Renal cortex interstitium (tissue), 11 donors: Measurements from ENCODE around the gene CCT2. TPM values are rescaled to one million over a fixed set of nuclear protein-coding genes. Genes with fewer than 3 reads are reported as not detected.
"Not testable (repeated sequence)": the region's sequence is repeated elsewhere in the genome, so short reads cannot be mapped to it uniquely, and the experiment has no call there.

ENCODE experiments used
- DNase-seq, 11 donors: peaks; one replicate each; pipeline ENCODE4 v3.0.0-alpha.2; 2013; ENCODE audit warnings: low read depth in 9 of 11, low spot score in 4 of 11; ENCODE audit errors: extremely low read depth in 1 of 11
- polyA plus RNA-seq, 3 donors: library from polyadenylated mRNA; unstranded; fragments of 120-200 nt; gene quantifications; one replicate each; pipeline ENCODE4 v1.2.1, GENCODE V29; 2013; ENCODE audit not compliant: insufficient read length in 3 of 3

The CCT2 gene
- polyA plus RNA-seq, 3 donors = 238 to 277 (median 251) TPM

DNA sequence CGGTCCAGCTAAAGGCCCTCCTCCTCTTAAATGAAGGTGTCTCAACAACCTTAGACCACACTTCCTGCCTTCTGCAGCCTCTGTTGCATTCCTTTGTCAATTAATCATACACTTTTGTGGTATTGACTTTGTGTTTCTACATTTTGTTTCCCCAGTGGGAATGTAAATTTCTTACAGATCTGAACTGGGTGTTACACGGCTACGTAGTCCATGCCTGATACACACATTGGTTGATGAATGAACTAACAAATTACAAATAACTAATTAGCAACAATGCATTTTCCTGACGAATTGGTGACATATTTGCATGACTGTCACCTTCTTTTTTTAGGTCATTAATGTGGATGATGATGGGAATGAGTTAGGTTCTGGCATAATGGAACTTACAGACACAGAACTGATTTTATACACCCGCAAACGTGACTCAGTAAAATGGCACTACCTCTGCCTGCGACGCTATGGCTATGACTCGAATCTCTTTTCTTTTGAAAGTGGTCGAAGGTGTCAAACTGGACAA is 15.2 kb upstream of the CCT2 start:
- DNase-seq = no peak

DNA sequence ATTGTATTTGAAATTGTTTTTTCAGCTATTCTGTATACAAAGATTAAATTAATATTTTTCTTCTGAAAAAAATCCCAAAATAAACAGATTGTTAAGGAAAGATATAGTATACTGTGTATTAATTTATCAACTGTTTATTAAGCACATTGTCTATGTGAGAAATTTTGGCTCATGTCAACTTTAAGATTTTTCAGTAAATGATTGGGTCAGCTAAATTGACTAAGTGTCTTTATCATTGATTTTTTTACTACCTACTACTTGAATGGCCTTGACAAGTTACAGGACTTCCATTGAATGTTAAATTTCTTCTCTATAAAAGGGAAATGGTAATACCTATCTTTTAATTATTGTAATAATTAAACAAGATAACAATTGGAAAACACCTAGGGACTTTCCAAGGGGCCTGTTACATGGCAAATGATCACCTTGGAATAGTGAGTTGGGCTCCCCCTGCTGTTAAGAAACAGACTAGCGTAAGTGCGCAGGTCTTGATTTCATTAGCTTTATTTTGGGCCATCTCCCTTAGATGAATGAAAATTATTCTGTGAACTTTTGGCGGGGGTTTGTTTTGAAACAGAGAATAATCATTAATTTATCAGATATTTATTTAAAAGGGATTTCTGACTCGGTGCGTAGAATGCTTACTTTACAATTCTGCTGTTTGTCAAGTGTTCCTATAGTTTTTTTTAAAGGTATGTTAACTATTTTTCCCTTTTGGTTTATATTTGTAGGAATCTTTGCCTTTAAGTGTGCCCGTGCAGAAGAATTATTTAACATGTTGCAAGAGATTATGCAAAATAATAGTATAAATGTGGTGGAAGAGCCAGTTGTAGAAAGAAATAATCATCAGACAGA is 14.5 kb upstream of the CCT2 start:
- DNase-seq = peak in 9 of 11 donors; percentile 31 to 60 (median 41)

DNA sequence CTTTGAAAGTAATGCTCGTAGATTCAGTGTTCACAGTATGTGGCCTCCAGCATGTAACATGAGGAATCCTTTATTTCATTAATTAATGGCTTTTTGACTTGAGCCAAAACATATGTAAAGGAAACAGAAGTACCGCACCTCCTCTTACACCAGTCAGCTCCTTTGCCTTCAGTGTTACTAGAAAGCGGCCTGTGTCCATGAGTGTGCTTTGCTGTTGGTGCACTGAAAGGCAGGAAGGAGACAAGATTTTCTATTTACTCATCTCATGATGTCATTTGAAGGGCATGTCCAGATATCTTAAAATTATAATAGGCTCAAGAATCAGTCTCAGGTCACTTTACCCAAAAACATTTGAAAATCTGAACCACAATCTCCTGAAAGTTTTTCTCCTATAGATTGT is 9.9 kb upstream of the CCT2 start:
- no peak for DNase-seq

DNA sequence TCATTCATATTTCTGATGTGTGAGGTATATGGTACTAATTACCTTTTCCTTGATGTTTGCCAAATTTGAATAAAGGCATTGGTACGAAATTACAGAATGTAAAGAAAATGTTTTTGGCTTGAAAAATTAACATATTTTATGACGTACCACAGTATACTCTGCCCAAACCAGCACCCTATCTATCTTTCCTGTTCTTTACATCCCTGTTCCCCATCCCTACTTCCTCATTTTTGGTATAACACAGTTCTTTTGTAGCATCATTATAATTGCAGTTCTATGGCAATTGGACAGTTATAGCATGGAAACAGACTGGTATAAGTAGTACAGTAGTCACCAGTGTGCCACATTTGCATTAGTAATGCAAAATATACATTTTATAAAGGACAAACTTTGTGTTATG is 7.0 kb upstream of the CCT2 start:
- no peak for DNase-seq

DNA sequence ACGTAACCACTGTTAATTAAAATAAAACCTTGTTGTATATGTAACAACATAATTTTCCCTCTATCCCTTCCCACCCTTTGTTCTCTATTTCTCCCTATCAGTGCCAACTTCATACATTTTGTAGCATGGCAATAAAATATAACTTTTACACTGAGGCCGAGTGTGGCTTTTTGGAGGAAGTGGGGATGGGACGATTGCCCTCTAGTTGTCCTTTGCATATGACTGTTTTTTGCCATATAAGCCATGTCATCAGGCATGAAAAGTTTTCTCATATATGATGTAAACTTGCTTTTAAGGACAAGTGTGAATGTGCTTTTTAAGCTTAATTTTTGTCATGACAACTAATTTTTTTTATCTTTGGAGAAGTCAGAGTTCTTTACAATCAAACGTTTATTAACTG is 6.2 kb upstream of the CCT2 start:
- DNase-seq = no peak

DNA sequence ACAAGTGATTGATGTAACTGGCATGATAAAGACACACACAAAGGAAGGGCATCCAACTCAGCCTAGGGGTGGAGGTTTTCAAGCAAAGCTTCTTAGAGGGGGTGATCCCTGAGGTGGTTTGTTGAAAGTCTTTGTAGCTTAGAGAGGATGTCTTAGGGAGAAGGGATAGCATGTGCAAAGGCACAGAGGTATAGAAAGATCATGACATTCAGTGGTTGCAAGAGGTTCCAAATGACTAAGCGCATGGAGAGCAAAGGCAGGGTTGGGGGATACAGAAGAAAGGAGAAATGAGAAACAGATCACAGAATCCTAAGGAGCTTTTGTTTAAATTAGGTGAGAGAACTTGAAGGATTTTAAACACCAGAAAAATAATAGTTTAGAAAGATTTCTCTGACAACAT is 5.2 kb upstream of the CCT2 start:
- no peak for DNase-seq

DNA sequence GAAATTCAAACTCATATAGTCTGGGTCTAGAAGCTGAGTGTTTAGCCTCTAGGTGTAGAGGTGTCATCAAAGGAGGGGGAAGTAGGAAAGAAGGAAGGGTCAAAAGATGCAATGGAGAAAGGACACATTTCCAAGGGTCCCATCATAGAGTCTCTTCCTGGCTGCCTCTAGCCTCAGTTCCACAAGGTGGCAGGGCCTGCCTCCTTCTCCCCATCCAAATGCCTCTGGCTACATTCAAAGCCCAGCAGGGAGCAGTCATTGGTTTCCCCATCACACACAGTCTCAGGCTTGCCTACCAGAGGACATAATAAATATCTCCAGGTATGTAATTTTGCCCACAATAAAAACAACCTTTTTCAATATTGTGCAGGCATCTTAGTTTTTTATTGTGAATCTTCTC is 2.1 kb upstream of the CCT2 start:
- no peak for DNase-seq

DNA sequence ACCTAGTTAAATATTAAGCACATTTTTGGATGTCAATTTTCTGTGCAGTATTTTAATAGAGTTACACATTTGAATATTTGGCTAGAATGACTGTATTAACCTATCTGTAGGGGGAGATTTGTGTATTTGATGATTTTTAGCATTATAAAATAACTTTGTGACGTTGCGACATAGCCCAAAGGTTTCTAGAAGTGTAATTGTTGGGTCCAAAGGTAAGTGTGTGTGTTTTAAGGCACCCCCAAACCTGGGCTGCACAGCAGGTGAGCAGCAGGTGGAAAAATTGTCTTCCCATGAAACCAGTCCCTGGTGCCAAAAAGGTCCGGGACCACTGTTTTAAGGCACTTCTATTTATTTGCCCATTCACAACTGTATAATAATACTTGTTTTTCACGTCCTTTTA is 3.3 kb downstream of the CCT2 start:
- no peak for DNase-seq

DNA sequence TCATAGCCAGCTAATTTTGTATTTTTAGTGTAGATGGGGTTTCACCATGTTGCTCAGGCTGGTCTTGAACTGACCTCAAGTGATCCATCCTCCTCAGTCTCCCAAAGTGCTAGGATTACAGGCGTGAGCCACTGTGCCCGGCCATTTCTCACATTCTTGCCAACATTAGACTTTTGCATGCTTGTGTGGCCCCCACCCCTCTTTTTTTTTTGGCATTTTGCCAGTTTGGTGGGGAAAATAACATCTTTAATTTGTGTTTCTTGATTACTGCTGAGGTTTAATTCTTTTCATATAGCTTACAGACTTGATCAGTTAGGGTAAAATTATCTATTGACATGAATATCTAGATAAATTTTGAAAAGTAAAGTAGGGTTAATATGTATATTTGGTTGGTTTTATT is 3.8 kb downstream of the CCT2 start:
- DNase-seq = no peak

DNA sequence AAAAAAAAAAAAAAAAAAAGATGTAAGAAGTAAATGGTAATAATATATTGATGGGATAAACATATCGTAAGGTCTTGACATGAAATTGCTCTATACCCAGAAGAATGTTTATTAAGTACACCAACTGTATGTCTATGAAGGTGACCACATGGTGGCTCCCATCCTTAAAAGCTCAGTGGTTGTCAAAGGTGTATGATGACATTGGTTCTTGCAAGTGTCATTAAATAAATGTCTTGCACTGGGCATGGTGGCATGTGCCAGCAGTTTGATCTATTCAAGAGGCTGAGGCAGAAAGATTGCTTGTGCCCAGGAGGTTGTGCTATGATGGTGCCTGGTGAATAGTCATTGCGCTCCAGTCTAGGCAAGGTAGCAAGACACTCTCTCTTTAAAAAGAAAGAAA is 10.4 kb downstream of the CCT2 start:
- no peak for DNase-seq

DNA sequence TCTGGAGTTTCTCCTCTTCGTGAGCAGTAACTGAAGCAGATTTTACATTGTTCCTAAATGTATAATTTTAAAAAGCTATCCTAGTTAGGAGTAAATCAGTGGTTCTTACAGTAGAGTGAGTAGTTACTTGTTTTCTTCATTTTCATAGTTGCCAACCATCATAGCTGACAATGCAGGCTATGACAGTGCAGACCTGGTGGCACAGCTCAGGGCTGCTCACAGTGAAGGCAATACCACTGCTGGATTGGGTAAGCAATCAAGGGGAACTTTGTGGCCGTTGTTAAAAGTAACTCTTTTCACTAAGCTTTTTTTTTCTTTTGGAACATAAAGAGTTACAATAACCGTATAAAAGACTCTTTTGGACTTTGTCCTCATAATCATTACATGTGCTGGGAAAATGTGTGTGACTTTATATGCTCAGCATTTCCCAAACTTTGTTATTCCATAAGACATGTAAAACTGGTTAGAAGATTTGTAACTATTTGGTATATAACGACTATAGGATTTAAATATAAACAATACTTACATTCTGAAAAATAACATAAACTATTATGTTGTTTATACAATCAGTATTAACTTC is 13.0 kb downstream of the CCT2 start:
- no peak for DNase-seq

DNA sequence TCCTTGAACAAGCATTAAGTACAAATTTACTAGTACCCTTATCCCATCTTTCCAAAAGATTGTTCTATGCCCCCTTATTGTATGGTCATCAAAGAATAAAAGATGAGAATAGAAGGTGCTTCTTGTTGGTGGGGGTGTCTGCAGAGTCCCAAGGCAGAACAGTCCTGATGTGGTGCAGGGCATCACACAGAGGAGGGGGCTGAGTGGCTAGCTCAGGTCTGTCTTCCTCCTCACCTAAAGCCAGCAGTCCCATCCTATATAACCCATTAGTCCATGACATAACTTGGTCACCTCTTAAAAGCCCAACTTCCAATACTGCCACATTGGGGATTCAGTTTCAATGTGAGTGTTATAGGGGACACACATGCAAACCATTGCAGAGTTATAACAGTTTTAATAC is 15.5 kb downstream of the CCT2 start:
- no peak for DNase-seq

DNA sequence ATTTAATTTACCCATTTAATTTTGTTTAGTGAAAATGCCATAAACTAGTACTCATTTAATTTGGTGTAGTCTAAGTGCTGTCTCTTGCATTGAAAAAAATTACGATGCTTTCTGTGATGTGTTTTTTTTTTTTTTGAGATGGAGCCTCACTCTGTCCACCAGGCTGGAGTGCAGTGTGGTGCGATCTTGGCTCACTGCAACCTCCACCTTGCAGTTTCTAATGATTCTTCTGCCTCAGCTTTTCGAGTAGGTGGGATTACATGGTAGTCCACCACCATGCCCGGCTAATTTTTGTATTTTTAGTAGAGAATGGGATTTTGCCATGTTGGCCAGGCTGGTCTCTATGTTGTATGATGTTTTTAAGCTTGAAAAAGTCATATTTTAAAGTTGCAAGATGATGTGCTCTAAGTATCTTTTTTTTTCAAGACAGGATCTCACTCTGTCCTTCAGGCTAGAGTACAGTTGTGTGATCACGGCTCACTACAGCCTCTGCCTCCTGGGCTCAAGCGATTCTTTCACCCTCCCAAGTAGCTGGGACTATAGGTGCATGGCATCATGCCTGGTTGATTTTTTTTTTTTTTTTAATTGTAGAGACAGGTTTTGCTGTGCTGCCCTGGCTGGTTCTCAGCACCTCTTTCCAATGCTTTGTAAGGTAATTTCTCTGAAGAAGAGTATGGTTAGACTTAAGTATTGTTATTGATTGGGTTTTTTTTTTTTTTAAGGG is 16.9 kb downstream of the CCT2 start:
- no peak for DNase-seq

DNA sequence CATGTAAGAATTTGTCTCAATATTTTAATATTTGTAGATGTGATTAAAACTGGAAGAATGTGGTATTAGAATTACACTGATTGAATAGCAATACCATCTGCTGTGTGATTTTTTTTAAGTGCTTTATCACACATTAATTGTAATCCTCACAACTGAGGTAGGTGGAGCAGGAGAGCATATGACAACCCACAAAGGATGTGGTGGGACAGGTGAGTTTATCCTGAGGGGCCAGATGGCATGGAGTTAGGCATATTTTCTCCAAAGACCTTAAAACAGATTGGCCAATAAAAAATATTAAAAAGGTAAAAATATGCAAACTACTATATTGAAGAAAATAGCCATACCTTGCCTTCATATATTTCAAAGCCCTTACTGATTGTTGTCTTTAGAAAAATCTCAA is 17.7 kb downstream of the CCT2 start:
- DNase-seq = no peak

DNA sequence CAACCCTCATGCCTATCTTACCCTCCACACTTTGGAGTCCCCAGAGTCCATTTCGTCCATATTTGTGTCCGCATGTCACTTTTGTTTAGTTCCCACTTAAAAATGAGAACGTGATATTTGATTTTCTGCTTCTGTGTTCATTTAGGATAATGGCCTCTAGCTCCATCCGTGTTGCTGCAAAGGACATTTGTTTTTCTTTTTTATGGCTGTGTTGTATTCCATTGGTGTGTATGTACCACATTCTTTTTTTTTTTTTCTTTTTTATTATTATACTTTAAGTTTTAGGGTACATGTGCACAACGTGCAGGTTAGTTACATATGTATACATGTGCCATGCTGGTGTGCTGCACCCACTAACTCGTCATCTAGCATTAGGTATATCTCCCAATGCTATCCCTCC is 18.3 kb downstream of the CCT2 start:
- not testable (repeated sequence) for DNase-seq

DNA sequence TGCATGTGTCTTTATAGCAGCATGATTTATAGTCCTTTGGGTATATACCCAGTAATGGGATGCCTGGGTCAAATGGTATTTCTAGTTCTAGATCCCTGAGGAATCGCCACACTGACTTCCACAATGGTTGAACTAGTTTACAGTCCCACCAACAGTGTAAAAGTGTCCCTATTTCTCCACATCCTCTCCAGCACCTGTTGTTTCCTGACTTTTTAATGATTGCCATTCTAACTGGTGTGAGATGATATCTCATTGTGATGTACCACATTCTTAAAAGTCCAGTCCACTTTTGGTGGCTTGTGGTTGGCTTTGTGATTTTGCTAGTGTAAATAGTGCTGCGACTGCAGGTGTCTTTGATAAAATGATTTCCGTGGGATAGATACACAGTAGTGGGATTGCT is 19.0 kb downstream of the CCT2 start:
- DNase-seq = not testable (repeated sequence)

DNA sequence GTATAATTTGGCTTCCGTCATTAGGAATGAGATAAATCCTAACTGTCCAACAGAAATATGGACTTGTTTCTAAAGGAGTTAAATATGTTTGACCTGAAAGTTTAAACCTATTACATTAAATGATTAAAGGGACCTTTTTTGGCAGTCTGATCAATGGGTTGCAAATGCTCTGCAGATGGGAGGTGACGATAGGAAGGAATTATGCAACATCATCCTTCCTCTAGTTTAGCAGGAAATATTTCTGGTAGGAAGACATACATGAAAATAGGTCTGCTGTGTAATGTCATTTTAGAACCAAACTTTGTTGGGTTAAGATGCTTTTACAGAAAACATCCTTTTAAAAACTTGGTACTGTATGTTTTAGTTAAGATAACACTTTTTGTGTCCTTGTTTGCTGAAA is 22.9 kb downstream of the CCT2 start:
- DNase-seq = no peak

DNA sequence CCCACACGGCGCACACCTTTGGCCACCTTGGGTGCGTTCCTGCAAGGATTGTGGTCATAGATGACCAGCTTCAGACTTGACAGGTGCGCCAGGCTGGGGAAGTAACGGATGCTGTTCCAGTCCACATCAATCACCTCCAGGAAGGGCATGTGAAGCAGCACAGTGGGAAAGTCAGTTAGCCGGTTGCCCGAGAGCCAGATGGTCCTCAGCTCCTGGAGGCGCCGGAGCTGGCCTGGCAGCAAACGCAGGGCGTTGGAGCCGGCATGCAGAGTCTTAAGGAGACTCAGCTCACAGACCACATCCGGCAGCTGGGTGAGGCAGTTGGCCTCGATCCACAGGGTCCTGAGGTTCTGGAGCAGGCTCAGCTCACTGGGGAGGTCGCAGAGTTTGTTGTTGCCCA is 24.9 kb downstream of the CCT2 start:
- no peak for DNase-seq

DNA sequence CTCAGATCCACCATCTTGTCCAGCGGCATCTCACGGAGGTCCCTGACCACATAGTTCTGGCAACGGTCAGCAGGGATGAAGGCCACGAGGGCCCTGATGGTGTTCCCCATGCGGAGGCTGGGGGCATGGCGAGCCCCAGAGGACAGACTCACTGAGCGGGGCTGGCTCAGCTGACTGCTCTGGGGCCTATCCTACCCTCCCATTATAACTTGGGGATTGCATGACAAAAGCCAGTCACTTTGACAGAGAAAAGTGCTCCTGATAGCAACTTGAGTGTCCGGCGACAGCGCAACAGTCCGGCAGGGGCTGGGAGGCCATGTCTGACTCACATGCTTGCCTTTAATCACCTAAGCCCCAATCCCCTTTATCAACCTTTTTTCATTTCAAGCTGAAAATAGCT is 25.5 kb downstream of the CCT2 start, which contains the start of gene LRRC10:
Gene LRRC10 (minus strand): TSS at position 179 of the 400 bp plus-strand sequence. CDS start 69 bp downstream, at position 110.
- DNase-seq = no peak

DNA sequence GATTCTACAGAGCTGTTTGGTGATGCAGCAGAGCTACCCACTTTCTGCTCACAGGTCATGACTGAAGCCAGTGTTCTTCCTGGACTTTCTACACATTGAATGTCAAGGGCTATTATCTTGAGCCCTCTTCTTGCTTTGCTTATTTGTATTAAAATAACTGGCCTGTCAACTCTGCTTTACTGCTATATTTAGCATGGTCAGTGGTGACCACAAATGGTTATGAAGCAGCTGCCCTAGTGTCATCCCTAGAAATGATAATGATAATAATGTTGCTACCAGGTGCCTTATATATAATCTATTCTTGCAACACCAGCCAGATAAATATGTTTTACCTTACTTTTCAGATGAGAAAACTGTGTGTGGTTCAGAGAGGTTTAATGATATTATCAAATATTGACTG is 28.1 kb downstream of the CCT2 start:
- no peak for DNase-seq
